HepG2 (cell line): ENCODE data around the gene C2. TPM values are rescaled to one million over a fixed set of nuclear protein-coding genes. Genes with fewer than 3 reads are reported as not detected.

ENCODE experiments used
- ATF3 ChIP-seq: sonication (generic); formaldehyde crosslinking; IDR thresholded peaks from 2 replicates; pipeline ENCODE4 v1.4.0; 2020; ENCODE audit warnings: missing genetic modification reagents
- BORCS8-MEF2B ChIP-seq: sonication (generic); formaldehyde crosslinking; IDR thresholded peaks from 2 replicates; pipeline ENCODE4 v1.8.0; 2022; ENCODE audit warnings: mild to moderate bottlenecking, missing genetic modification reagents
- CBX2 ChIP-seq, 2 experiments: fragments of 200-600 bp in 1 of 2; sonication (generic); formaldehyde crosslinking in 1 of 2; IDR thresholded peaks; 2 replicates each; pipeline versions ENCODE4 v1.7.0 to v1.8.1; 2018 to 2022; ENCODE audit warnings: low read depth in 2 of 2, low read length in 1 of 2, mild to moderate bottlenecking in 1 of 2, missing genetic modification reagents in 1 of 2
- E2F2 ChIP-seq: sonication (generic); formaldehyde crosslinking; IDR thresholded peaks from 2 replicates; pipeline ENCODE4 v1.4.0; 2020; ENCODE audit warnings: missing genetic modification reagents, borderline replicate concordance
- PRDM10 ChIP-seq: sonication (generic); formaldehyde crosslinking; IDR thresholded peaks from 2 replicates; pipeline ENCODE4 v1.4.0; 2020; ENCODE audit warnings: low read depth, missing genetic modification reagents
- RNF219 ChIP-seq: sonication (generic); formaldehyde crosslinking; IDR thresholded peaks from 2 replicates; pipeline ENCODE4 v1.5.0; 2020; ENCODE audit warnings: mild to moderate bottlenecking, missing genetic modification reagents
- TOPORS ChIP-seq: sonication (generic); formaldehyde crosslinking; IDR thresholded peaks from 2 replicates; pipeline ENCODE4 v1.8.0; 2023; ENCODE audit warnings: mild to moderate bottlenecking, missing genetic modification reagents
- ZBTB38 ChIP-seq: sonication (generic); formaldehyde crosslinking; IDR thresholded peaks from 2 replicates; pipeline ENCODE4 v1.5.1; 2020; ENCODE audit warnings: mild to moderate bottlenecking, missing genetic modification reagents
- ZBTB44 ChIP-seq: sonication (generic); formaldehyde crosslinking; IDR thresholded peaks from 2 replicates; pipeline ENCODE4 v1.4.0; 2020; ENCODE audit warnings: missing genetic modification reagents
- ZNF101 ChIP-seq: sonication (generic); formaldehyde crosslinking; IDR thresholded peaks from 2 replicates; pipeline ENCODE4 v1.4.0; 2020; ENCODE audit warnings: mild to moderate bottlenecking, low read depth, missing genetic modification reagents, borderline replicate concordance
- ZNF281 ChIP-seq: sonication (generic); formaldehyde crosslinking; IDR thresholded peaks from 2 replicates; pipeline ENCODE4 v1.4.0; 2020; ENCODE audit warnings: missing genetic modification reagents, borderline replicate concordance
- ZNF414 ChIP-seq: sonication (generic); formaldehyde crosslinking; IDR thresholded peaks from 2 replicates; pipeline ENCODE4 v1.5.0; 2020; ENCODE audit warnings: missing genetic modification reagents
- ZNF772 ChIP-seq: sonication (generic); formaldehyde crosslinking; IDR thresholded peaks from 2 replicates; pipeline ENCODE4 v1.5.0; 2020; ENCODE audit warnings: mild to moderate bottlenecking, missing genetic modification reagents
- polyA plus RNA-seq, 8 experiments: library from polyadenylated mRNA; depleted of rRNA in 3 of 8; stranded (reverse) in 7 of 8; unstranded in 1 of 8; fragments of >200 nt; fragmentation: Illumina TruSeq in 4 of 8; extraction: Trizol in 4 of 8; gene quantifications; 2 replicates each; pipeline versions ENCODE4 v1.2.1 to v1.2.3, GENCODE V29; 2011 to 2016; ENCODE audit warnings: low read depth in 4 of 8, missing spikeins in 1 of 8, mixed read lengths in 1 of 8; ENCODE audit not compliant: insufficient read depth in 1 of 8
- total RNA-seq, 5 experiments: library from RNA; depleted of rRNA; stranded (reverse); fragments of >200 nt; fragmentation: Illumina TruSeq; extraction: Trizol; gene quantifications; 2 replicates each; pipeline ENCODE4 v1.2.3, GENCODE V29; 2016; ENCODE audit warnings: low read depth in 1 of 5

Gene C2
- total and polyA plus RNA-seq, 2 of the 13 experiments (the other 11 are each of a cell fraction or from before 2014, with no cell fraction given) = 165 to 307 TPM

GRCh38 chr6:31971993-31972708 lies 44.6 kb downstream of the C2 start, which contains the start of gene DXO (continued):
- no peak for TF ChIP-seq CBX2 (IDR thresholded peaks at IDR 0.05; ENCODE audit: low read depth, low read length)
- TF ChIP-seq CBX2 (CRISPR knock-in tag; IDR thresholded peaks at IDR 0.05; ENCODE audit: low read depth) = no peak; the same call in 1 of the 2 replicates
- TF ChIP-seq RNF219 = no peak
- TF ChIP-seq PRDM10 (CRISPR knock-in tag) = peak; percentile 41; the same call in 1 of the 2 replicates
- TF ChIP-seq ZBTB44 (CRISPR knock-in tag) = peak; percentile 54
- TF ChIP-seq E2F2 (CRISPR knock-in tag) = peak; percentile 11; the same call in 1 of the 2 replicates
- peak; percentile 51; the same call in 1 of the 2 replicates for TF ChIP-seq ZBTB38
- TF ChIP-seq TOPORS (CRISPR knock-in tag) = peak; percentile 20
- peak; percentile 20; the same call in 1 of the 2 replicates for TF ChIP-seq ZNF101 (CRISPR knock-in tag)
- TF ChIP-seq ZNF281 = peak; percentile 90
- peak; percentile 91 for TF ChIP-seq ATF3 (CRISPR knock-in tag)
- TF ChIP-seq ZNF772 (CRISPR knock-in tag) = peak; percentile 91
- TF ChIP-seq BORCS8-MEF2B (CRISPR knock-in tag) = no peak; the same call in 1 of the 2 replicates
- peak; percentile 63 for TF ChIP-seq ZNF414 (CRISPR knock-in tag)
